ENCODE results near the gene CACNB2.

Gene CACNB2

DNA sequence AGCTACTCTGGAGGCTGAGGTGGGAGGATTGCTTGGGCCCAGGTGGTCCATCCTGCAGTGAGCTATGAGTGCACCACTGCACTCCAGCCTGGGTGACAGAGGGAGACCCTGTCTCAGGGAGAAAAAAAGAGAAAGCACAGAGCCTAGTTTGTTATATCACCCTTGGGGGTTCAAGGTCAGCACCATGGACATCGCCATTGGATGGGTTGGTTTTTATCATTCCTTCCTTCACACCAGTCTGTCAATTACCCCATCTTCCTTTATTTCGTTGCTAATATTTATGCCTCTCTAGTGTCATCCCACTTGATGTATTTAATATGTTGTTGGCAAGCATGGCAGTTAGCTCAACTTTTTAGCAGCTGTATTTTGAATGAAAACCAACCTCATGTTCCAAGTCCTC lies 328.9 kb downstream of the CACNB2 start:
- Histone ChIP-seq H3K27me3 (ENCODE audit: insufficient read depth, poor library complexity, severe bottlenecking) (no peaks in the 10 kb centered on the region), H3K4me3 (replicated peaks; ENCODE audit: insufficient read depth, low read length) (no peak overlapping the region), H3K27ac (replicated peaks) (no peak overlapping the region)
- no peak for DNase-seq (ENCODE audit: low read depth in 1 of 2, low spot score in 1 of 2)
- TF ChIP-seq SPI1 (IDR thresholded peaks at IDR 0.05; ENCODE audit: borderline replicate concordance, low read depth) = no peak
- TF ChIP-seq, protein P1, sequence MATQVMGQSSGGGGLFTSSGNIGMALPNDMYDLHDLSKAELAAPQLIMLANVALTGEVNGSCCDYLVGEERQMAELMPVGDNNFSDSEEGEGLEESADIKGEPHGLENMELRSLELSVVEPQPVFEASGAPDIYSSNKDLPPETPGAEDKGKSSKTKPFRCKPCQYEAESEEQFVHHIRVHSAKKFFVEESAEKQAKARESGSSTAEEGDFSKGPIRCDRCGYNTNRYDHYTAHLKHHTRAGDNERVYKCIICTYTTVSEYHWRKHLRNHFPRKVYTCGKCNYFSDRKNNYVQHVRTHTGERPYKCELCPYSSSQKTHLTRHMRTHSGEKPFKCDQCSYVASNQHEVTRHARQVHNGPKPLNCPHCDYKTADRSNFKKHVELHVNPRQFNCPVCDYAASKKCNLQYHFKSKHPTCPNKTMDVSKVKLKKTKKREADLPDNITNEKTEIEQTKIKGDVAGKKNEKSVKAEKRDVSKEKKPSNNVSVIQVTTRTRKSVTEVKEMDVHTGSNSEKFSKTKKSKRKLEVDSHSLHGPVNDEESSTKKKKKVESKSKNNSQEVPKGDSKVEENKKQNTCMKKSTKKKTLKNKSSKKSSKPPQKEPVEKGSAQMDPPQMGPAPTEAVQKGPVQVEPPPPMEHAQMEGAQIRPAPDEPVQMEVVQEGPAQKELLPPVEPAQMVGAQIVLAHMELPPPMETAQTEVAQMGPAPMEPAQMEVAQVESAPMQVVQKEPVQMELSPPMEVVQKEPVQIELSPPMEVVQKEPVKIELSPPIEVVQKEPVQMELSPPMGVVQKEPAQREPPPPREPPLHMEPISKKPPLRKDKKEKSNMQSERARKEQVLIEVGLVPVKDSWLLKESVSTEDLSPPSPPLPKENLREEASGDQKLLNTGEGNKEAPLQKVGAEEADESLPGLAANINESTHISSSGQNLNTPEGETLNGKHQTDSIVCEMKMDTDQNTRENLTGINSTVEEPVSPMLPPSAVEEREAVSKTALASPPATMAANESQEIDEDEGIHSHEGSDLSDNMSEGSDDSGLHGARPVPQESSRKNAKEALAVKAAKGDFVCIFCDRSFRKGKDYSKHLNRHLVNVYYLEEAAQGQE (IDR thresholded peaks at IDR 0.05; ENCODE audit: insufficient replicate concordance, low read depth) = peak; percentile 53

GRCh38 chr10:18472977-18473376 lies 332.8 kb downstream of the CACNB2 start:
- no peak for DNase-seq (ENCODE audit: low read depth in 1 of 2, low spot score in 1 of 2)
- H3K27me3 ChIP-seq (ENCODE audit: insufficient read depth, poor library complexity, severe bottlenecking) = no peaks in the 10 kb centered on the region
- TF ChIP-seq, protein P1 (IDR thresholded peaks at IDR 0.05; ENCODE audit: insufficient replicate concordance, low read depth) = no peak
- TF ChIP-seq POLR2AphosphoS5 (IDR thresholded peaks at IDR 0.05; ENCODE audit: low read depth) (no peak), GABPA (IDR thresholded peaks at IDR 0.05; ENCODE audit: low read depth) (no peak), CTCF (IDR thresholded peaks at IDR 0.05; ENCODE audit: insufficient read depth, low read length) (no peak), SPI1 (IDR thresholded peaks at IDR 0.05; ENCODE audit: borderline replicate concordance, low read depth) (no peak)
- no peak overlapping the region for H3K4me3 ChIP-seq (replicated peaks; ENCODE audit: insufficient read depth, low read length)
- no peak overlapping the region for H3K27ac ChIP-seq (replicated peaks)

DNA sequence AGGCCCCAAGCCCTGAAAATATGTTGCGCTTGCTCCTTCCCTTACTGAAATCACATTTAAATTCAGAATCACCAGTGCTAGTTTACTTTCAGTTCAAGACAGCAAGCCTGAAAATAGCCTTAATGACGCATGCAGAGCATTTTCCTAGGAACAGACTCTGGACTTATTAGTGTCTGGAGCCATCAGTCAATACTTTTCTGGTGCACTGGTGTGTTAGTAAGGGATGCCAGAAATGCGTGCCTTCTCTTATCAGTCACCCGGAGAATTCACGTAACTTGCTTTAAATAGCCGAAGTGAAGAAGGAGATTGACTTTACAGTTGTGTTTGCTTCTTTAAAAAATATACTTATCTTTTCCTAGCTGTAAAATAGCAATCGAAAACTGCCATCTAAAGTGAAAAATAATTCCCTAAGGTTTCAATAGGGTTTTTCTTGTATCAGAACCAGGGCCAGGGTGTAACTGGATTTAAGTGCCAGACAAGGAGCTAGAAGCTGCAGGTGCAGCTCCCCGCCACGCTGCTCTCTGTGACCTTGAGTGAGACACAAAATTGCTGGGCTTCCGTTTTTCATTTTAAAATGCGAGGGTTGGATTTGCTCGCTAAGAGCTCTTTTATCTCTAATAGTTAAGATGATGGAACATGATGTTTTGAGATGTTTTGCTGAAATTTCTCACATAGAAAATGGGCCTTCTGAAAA lies 333.3 kb downstream of the CACNB2 start:
- DNase-seq (ENCODE audit: low read depth in 1 of 2, low spot score in 1 of 2) = no peak
- H3K4me3 ChIP-seq (replicated peaks; ENCODE audit: insufficient read depth, low read length) = no peak overlapping the region
- TF ChIP-seq POLR2AphosphoS5 (IDR thresholded peaks at IDR 0.05; ENCODE audit: low read depth) (no peak), CTCF (IDR thresholded peaks at IDR 0.05; ENCODE audit: insufficient read depth, low read length) (no peak), GABPA (IDR thresholded peaks at IDR 0.05; ENCODE audit: low read depth) (no peak), SPI1 (IDR thresholded peaks at IDR 0.05; ENCODE audit: borderline replicate concordance, low read depth) (no peak)
- TF ChIP-seq, protein P1 (IDR thresholded peaks at IDR 0.05; ENCODE audit: insufficient replicate concordance, low read depth) = no peak
- H3K27me3 ChIP-seq (ENCODE audit: insufficient read depth, poor library complexity, severe bottlenecking) = no peaks in the 10 kb centered on the region
- no peak overlapping the region for H3K27ac ChIP-seq (replicated peaks)

All from HL-60 (cell line).